LoVo (cell line): ENCODE data around the gene MRFAP1.
"Not testable (repeated sequence)": the region's sequence is repeated elsewhere in the genome, so short reads cannot be mapped to it uniquely, and the experiment has no call there.

ENCODE experiments used
- DNase-seq: peaks from one replicate; pipeline ENCODE4 v3.0.0-alpha.2; 2016; ENCODE audit warnings: low spot score

Gene MRFAP1

DNA sequence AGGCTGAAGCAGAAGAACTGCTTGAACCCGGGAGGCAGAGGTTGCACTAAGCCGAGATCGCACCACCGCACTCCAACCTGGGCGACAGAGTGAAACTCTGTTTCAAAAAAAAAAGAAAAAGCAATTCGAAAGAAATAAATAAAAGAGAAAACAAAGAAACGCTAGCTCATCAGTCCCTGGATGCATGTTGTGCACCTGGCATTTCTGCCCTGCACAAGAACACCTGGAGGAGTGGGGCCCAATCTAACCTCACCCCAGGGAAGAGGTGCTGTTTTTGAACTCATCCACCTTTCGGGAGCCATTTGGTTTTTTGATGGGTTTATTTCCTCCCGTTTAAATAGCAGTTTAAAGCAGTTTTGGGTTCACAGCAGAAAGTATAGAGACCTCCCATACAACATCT, 5.7 kb upstream of the MRFAP1 start:
- DNase-seq, result no peak

DNA sequence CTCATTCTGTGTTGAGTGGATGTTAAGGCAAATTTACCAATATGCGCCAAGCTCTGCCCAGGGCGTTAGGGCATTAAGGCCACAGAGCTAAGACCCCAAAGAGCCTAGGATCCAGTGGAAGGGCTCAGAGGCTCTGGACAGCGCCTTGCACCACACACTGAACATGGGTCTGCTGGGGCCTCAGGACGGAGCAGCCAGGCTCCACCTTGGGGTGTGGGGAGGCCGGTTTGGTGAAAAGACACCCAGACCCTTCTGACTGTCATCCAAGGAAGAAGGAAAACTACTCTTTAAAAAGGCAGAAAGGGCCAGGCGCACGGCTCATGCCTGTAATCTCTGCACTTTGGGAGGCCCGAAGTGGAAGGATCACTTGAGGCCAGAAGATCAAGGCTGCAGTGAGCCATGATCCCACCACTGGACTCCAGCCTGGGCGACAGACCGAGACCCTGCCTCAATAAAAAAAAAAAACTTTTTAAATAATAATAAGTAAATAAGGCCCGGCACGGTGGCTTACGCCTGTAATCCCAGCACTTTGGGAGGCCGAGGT, 1.3 kb upstream of the MRFAP1 start:
- no peak for DNase-seq

DNA sequence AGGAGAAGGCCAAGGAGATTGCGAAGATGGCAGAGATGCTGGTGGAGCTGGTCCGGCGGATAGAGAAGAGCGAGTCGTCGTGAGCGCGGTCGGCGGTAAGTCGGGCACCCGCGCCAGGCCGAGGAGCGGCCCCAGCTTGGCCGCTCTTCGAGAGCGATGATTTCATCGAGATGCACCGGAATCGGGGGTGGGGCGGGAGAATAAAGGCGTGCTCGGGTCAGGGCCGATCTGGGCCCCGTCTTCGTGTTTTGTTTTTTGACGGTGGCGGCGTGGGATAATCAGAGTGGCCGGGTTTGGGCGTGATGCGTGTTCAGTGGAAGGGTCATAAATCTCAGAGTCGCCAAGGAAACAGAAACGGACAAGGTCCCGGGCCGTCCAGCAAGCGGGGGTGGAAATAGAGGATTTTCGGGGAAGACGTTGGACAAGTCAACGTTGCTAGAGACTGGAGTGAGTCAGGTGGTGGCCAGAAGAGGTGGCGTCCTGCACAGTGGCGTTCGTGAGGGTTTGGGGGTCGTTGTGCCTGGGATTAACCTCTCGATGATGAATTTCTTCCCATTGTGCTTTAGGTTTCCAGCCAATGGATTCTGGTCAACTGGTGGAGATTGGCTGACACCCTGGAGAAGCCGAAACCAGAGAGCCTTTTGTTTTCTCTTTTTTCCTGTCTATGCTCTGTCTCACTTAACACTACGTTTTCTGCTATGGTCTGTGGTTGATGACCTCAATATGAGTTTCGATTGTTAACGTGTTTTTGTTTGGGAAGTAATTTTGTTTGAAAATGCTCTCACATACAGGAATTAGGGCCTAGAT, 882 bp downstream of the MRFAP1 start:
- DNase-seq, result peak; percentile 6

DNA sequence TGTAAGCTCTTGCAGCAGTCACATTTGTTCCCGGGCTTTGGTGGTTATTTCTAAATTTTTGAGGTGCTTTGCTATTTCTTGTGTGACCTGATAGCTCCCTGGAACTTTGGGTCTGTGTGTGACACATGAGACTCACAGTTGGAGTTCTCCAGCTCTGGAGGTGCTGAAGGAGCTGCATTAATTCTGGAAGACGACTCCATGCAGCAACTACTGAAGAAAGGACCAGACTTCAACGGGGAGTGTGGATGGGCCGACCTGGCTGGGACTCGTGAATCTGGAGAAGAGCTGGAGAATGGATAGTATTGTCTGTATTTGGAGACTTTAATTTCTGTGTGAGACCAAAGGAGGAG, 1.5 kb downstream of the MRFAP1 start:
- no peak for DNase-seq

DNA sequence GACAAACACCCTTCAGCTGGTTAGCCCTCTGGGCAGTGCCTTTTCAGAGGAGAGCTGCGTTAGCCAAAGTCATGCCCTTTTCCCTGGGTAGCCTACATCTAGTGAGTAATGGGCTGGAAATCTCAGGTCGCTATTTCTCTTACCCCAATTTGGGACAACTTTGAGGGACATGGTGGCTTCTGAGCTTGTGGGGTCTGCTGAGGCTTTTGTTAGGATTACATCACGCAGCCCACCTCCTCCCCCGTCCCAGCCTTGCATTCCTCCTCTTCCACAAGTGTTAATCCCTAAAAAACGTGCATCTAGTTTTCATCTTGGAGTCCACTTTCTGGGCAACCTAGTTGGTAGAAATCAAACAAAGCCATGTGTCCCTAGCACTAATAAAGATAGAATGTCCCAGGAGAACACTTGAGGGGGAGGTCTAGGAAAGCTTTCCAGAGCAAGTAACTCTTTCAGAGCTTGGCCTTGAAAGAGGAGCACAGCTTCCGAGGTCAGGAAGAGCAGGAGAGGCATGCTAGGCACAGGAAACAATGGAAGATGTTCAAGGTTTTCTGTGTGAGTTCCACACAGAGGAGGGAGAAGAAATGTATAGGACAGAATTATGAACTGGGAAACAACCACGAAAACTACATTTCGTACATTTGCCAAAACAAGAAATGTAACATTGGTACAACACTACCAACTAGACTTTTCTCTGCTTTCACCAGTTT, 2.8 kb downstream of the MRFAP1 start:
- DNase-seq, result no peak

DNA sequence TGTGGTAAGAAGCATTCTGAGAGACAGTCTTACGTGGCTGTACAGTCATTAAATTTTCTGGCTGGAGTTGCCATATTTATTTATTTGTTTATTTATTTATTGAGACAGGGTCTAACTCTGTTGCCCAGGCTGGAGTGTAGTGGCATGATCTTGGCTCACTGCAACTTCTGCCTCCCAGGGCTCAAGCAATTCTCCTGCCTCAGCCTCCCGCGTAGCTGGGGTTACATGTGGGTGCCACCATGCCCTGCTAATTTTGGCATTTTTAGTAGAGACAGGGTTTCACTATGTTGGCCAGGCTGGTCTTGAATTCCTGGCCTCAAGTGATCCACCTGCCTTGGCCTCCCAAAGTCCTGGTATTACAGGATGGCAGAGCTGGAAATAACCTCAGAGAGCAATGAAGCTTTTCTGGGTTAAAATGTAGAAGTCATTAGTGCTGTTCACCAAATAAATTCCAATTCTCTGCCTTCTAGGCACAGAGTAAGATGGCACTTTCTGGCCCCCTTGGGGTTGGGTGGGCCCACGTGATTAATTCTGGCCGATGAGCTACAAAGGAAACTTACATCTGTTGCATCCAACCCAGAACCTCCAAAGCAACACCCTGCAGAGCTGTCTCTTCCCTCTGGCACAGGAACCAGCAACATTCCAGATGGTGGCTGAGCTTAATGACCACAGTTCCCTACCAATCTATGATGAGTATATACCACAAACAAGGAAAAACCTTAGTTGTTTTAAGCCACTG, 4.5 kb downstream of the MRFAP1 start:
- DNase-seq, result no peak

DNA sequence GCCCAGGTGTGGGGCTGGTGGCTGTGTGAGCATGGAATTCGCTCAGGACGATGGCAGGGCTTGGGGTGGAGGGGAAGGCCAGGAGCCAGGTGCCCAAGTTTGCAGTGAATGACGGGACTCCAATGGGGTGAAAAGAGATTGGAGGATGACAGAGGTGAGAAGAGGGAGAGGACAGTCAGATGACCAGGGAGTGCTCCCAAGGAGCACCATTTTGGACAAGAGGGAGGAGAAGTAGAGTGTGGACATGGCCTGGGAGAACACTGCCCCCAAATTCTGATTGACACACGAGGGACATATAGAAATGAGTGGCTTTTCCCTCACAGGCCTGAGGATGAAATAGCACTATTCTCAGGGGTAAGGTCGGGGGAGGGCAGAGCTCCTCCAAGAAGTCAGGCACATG, 6.7 kb downstream of the MRFAP1 start:
- DNase-seq, result no peak

DNA sequence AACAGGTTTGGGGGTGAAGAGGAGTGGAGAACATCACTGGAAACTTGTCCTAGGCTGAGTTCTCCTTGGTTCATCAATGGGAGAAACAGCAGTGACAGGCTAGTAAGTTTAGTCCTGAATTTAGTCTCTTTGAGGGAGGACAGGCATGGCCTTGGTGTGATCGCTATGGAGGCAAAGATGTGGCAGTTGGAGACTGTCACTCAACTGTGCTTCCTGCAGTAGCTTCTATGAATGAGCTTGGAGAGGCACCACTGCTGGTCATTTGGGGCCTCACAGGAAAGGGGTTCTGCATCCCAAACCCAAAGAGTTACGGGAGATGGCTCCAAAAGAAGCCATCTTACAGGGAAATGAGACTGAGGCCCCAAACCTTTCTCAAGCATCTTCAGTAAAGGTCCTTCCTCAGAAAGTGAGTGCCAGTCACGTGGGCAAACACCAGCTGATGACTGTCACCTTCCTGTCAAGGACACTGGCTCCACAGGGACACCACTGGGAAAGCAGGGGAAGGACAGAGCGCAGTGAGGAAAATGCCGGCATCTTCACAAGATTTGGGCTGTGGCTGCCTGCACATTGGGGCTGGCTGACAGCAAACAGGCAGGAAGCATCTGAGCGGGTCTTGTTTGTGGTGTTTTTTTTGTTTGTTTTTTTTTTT, 7.2 kb downstream of the MRFAP1 start:
- no peak for DNase-seq

DNA sequence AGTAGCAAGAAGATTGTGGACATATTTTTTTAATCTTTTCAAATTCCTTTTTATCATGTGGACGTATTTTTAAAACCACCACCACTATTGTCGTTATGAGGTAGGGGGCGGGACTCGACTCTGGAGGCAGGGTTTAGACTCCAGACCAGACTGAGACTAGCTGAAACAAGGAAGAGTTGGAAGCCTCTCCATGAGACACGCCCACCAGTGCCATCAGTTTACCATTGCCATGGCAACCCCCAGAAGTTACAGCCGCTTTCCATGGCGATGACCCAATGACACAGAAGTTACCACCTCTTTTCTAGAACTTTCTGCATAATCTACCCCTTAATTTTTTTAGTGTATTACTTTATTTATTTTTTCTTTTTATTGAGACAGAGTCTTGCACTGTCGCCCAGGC, 8.7 kb downstream of the MRFAP1 start:
- no peak for DNase-seq

DNA sequence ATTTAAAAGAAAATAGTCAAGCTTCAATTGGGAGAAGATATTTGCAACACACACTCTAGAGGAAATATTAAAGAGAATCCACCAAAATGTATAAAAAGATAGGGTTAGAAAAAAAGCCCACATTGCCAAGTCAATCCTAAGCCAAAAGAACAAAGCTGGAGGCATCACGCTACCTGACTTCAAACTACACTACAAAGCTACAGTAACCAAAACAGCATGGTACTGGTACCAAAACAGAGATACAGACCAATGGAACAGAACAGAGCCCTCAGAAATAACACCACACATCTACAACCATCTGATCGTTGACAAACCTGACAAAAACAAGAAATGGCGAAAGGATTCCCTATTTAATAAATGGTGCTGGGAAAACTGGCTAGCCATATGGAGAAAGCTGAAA, 13.7 kb downstream of the MRFAP1 start:
- not testable (repeated sequence) for DNase-seq

DNA sequence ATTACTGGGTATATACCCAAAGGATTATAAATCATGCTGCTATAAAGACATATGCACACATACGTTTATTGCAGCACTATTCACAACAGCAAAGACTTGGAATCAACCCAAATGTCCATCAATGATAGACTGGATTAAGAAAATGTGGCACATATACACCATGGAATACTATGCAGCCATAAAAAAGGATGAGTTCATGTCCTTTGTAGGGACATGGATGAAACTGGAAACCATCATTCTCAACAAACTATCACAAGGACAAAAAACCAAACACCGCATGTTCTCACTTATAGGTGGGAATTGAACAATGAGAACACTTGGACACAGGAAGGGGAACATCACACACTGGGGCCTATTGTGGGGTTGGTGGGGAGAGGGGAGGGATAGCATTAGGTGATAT, 14.8 kb downstream of the MRFAP1 start:
- not testable (repeated sequence) for DNase-seq

DNA sequence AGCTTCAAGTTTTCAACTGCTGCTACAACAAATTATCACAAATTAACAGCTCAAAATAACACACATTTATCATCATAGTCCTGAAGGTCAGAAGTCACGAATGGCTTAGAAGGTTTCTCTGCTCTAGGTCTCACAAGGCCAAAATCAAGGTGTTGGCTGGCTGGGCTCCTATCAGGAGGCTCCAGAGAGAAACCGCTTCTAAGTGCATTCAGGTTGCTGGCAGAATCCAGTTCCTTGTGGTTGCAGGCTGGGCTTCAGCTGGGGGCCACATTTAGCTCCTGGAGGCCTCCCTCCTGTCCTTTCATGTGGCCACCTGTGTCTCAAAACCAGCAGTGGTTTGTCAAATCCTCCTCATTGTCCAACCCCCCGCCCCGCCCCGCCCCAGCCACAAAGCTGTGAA, 15.4 kb downstream of the MRFAP1 start:
- DNase-seq, result no peak

DNA sequence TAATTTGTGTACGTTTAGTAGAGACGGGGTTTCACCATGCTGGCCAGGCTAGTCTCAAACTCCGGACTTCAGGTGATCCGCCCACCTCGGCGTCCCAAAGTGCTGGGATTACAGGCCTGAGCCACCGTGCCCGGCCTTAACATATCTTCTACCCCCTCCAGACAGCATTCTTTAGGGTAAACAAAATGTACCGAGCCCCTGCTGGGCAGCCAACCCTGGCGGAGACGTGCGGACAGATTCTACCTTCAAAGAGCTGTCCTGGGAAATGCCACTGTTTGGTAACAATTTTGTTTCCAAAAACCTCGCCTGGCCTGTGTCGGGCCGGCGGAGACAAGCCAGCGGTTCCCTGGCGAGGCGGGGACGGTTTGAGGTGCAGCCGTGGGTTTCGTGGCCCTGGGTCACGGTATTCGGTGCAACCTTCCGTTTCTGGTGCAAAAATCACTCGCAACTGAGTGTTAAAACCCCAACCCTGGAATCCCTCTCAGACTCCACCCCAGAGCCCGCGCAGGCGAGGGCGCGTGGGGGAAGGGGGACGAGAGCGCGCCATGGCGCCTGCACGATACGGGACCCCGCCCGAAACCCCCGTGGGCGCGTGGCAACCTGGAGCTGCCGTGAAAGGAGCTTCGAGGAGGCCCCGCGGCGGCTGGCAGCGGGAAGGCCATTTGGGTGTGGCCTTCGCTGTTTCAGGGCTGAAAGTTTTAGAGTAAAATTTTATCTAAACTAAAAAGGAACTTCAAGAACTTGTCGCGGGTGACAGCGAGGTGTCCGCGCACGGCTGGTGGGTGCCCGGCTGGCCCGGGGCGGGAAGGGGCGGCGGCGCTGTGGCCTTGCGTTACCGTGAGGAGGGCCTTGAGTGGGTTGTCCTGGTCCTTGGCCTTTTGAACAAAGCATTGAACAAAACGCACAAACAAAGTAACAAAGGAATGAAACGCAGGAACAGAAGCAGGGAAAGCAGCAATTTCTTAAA, 17.0 kb downstream of the MRFAP1 start:
- no peak for DNase-seq

DNA sequence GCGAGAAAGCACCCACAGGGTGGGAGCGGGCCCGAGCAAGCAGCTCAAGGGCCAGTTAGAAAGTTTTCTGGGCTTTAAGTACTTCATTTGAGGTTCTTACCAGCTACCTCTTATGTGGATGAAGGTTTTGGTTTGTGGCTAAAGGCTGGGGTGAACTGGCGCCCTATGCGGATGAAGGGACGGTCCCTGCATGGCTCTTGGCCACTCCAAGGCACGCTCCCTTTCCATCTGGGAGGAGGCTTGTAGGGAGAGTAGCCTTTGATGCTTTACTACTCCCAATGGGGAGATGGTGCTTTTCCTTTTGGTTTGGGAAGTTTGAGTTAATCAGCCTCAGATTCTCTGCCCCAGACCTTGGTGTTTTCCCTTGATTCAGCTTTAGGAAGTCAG, 17.7 kb downstream of the MRFAP1 start:
- no peak for DNase-seq

DNA sequence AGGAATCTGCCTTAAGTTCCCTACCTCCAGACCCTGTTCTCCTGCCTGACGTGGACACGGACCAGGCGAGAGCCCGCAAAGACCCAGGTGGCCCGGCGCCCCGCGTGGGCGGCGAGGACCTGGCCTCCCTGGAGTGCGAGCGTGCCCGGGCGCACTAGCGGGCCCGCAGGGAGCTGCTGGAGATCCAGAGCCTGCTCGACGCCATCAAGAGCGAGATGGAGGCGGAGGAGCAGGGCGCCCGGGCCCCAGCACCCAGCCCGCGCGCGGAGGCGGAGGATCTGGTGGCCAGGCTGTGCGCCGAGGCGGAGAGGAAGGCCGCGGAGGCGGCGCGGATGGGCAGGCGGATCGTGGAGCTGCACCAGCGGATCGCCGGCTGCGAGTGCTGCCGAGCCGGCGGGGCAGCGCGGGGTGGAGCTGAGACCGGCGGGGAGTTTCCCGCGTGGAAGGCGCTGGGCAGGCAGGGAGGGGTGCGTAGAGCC, 18.2 kb downstream of the MRFAP1 start:
- no peak for DNase-seq

DNA sequence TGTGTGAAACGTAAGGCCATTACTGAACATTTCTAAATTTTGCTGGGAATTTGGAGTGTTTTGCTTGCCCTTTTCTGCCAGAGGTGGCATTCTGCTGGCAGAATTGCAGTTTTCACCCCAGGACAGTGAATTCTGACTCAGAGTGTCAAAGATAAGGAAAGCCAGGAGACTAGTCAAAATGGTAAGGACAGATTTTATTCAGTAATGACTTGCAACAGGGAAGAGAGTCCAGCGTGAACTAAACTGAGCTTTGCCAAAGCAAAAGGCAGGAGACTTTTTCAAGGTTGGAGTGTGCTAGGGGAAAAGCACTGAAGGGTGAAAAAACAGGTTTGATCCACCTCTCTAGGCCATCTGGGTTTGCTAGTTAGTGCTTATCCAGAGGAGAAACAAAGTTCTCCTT, 19.4 kb downstream of the MRFAP1 start:
- DNase-seq, result no peak

DNA sequence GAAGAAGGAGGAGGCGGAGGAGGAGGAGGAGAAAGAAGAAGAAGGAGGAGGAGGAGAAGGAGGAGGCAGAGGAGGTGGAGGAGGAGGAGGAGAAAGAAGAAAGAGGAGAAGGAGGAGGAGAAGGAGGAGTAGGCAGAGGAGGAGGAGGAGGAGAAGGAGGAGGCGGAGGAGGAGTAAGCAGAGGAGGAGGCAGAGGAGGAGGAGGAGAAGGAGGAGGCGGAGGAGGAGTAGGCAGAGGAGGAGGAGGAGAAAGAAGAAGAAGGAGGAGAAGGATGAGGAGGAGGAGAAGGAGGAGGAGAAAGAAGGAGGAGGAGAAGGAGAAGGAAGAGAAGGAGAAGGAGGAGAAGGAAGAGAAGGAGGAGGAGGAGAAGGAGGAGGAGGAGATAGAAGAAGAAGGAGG, 19.9 kb downstream of the MRFAP1 start:
- DNase-seq, result no peak

DNA sequence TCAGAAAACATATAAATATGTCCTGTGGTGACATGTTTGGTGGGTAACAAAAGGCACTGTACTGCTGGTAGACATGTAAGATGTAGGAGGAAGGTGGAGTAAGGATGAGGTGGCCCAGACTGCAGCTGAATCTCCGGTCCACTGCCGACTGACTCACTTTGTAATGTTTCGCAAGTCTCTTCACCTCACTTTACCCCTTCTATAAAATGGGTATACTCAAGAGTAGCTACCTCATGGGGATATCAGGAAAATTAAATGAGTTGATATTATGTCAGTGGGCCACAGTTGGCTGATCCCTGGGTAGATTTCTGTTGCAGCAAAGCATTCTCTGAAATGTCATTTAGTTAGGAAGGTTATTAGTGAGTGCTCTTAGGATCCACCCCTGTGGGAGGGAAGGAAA, 22.1 kb downstream of the MRFAP1 start:
- DNase-seq, result no peak

DNA sequence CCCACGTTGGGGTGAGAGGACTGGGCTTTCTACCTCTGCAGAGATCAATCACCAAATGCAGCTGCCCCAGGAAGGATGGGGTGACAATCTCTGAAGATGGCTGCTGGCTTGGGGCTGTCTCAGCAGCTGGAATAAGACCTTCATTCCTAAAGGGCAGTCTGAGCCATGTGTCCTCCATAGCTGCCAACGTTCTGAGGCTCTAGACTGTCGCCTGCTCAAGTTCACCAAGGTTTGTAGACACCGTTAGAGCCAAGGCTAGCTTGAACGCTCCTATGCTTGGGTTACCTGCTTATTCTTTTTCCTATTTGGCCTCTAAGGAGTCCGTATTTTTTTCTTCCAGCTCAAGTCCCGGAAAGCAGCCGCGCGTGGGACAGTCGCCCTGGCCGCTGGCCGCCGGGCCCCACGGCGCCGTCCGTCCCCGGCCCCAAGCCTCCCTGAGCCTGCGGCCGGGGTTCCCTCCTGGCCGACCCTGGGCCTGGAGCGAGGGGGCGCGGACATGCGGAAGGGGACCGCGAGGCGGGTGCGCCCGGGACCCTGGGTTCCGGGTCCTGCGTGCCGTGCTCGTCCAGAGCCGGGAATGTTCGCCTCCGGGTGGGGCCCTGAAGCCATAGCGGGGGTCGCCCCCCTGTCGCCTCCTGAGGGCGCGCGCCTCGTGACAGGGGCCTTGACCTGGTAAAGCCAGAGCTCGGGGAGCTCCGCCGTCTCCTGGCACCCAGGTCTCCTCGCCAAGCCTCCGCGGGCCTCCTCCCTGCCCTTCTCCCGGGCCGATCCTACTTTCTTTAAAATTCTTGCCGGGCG, 23.3 kb downstream of the MRFAP1 start:
- DNase-seq, result no peak

DNA sequence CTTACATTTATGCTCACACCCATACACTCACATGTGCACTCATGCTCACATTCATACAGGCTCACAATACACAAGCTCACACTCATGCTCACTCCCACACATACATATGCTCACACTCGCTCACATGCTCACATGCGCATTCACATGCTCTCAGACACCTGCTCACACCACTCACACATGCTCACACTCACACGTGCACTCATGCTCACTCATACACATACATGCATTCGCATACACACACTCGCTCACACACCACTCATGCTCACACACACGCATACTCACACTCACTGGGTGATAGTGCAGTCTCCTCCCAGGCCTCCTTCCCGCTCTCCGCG, 24.8 kb downstream of the MRFAP1 start:
- DNase-seq, result no peak
